Smooth muscle cell (in vitro differentiated cells): ENCODE measurements around the gene ARPP21. TPM values are rescaled to one million over a fixed set of nuclear protein-coding genes. Genes with fewer than 3 reads are reported as not detected.

Experiments used
- DNase-seq: peaks from one replicate; lab custom pipeline; 2025; ENCODE audit not compliant: unreplicated experiment; lab: John Stamatoyannopoulos, UW
- H2AFZ ChIP-seq: fragments of 200-600 bp; sonication (generic); 2 replicates; pipeline ENCODE4 v1.6.0; 2016; ENCODE audit warnings: antibody characterized with exemption, low read depth, mild to moderate bottlenecking
- H3F3A ChIP-seq: fragments of 200-600 bp; sonication (generic); 2 replicates; pipeline ENCODE4 v1.6.0; 2017; ENCODE audit warnings: antibody characterized with exemption, low read depth
- H3K27ac ChIP-seq: fragments of 200-600 bp; sonication (generic); 2 replicates; pipeline ENCODE4 v1.5.1; 2016; ENCODE audit warnings: low read depth, mild to moderate bottlenecking
- H3K27me3 ChIP-seq: fragments of 200-600 bp; sonication (generic); 2 replicates; pipeline ENCODE4 v1.6.1; 2016; ENCODE audit warnings: low read depth, mild to moderate bottlenecking
- H3K36me3 ChIP-seq: fragments of 200-600 bp; sonication (generic); 2 replicates; pipeline ENCODE4 v1.5.1; 2016; ENCODE audit warnings: low read depth
- H3K4me1 ChIP-seq: fragments of 200-600 bp; sonication (generic); 2 replicates; pipeline ENCODE4 v1.5.1; 2016; ENCODE audit warnings: low read depth
- H3K4me2 ChIP-seq: fragments of 200-600 bp; sonication (generic); 2 replicates; pipeline ENCODE4 v1.6.0; 2016; ENCODE audit warnings: mild to moderate bottlenecking
- H3K4me3 ChIP-seq: fragments of 200-600 bp; sonication (generic); 2 replicates; pipeline ENCODE4 v1.5.1; 2016; ENCODE audit warnings: mild to moderate bottlenecking
- H3K79me2 ChIP-seq: fragments of 200-600 bp; sonication (generic); 2 replicates; pipeline ENCODE4 v1.6.0; 2016; ENCODE audit warnings: low read depth, mild to moderate bottlenecking
- H3K9ac ChIP-seq: fragments of 200-600 bp; sonication (generic); 2 replicates; pipeline ENCODE4 v1.6.0; 2016; ENCODE audit warnings: low read depth
- H3K9me3 ChIP-seq: fragments of 200-600 bp; sonication (generic); replicated peaks from 2 replicates; pipeline ENCODE4 v1.5.1; 2016; ENCODE audit warnings: low read depth
- H4K20me1 ChIP-seq: fragments of 200-600 bp; sonication (generic); 2 replicates; pipeline ENCODE4 v1.6.0; 2016; ENCODE audit warnings: low read depth
- WGBS: methylation state at CpG from one replicate; pipeline ENCODE4 v1.1.7; 2016; ENCODE audit warnings: low lambda C conversion rate; 5-methylcytosine and 5-hydroxymethylcytosine counted together
- polyA plus RNA-seq: library from polyadenylated mRNA; unstranded; fragments of >200 nt; fragmentation: Nextera tagmentation; extraction: Ambion mirVana; gene quantifications from 2 replicates; pipeline ENCODE4 v1.2.1, GENCODE V29; 2016
- total RNA-seq: library from RNA; depleted of rRNA; stranded (reverse); fragments of >200 nt; gene quantifications from 2 replicates; pipeline ENCODE4 v1.2.3, GENCODE V29; 2014
- TF ChIP-seq, protein P1 (sequence below): fragments of 200-600 bp; sonication (generic); IDR thresholded peaks from 2 replicates; pipeline ENCODE4 v1.5.1; 2017; ENCODE audit warnings: borderline replicate concordance, mild to moderate bottlenecking, antibody characterized with exemption; ENCODE audit not compliant: insufficient read depth, poor library complexity, severe bottlenecking

Gene ARPP21
- total and polyA plus RNA-seq, 2 experiments from 2014 or later = not detected

DNA sequence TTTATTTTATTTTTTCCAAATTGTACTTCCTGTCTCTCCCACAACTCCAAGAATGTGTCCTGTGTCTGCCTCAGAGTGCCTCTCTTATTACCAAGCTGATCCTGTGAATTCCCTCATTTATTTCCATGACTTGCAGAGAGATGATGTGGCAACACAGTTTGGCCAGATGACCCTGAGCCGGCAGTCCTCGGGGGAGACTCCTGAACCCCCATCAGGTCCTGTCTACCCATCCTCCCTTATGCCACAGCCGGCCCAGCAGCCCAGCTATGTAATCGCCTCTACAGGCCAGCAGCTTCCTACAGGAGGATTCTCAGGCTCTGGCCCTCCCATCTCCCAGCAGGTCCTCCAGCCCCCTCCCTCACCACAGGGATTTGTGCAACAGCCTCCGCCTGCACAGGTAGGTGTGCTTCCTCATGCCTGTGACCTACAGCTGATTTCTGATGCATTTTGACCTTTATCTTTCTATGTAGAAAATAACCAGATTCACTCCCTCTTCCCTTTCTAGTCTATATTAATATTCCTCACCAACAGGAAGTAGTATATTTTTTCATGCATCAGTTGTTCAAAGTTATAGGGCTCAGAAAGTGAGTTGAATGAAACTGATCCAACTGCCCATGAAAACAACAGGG lies 100.0 kb downstream of the ARPP21 start:
- H3K4me2 ChIP-seq = no peak overlapping the region
- no peak for DNase-seq

DNA sequence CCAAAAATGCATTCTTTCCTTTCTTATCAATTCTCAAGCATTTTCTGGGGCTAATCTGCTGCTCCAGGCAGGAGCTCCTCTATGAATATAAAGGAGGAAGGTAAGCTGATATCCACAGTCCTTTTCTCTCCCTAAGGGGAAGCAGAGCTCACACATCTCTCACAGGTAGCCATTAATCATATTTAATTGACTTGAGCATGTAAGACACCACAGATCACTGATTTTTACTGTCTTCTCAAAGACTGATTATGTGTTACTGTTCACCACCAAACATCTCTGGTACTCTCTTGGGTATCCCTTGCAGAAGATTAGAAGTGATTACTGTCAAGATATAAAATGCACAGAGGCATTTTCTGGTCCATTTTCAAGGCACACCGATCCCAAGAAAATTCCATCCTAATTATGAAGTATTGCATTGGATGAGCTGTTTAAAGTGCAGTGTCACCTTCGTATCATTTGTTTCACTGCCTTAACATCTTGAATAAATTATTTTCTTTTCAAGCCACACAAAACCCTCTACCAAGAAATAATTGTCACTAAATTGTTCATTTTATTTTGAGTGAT lies 100.7 kb downstream of the ARPP21 start:
- Histone ChIP-seq H3K9ac (no peak overlapping the region), H3K9me3 (no peaks in the 10 kb centered on the region), H3F3A (no peaks in the 10 kb centered on the region), H3K36me3 (no peaks in the 10 kb centered on the region), H3K4me2 (no peak overlapping the region), H3K4me3 (no peak overlapping the region), H4K20me1 (no peaks in the 10 kb centered on the region), H3K27me3 (peaks cover 43% of the 10 kb centered on the region), H3K27ac (no peak overlapping the region), H3K4me1 (no peaks in the 10 kb centered on the region), H3K79me2 (no peaks in the 10 kb centered on the region), H2AFZ (no peak overlapping the region)
- 83% methylated on average over 2 of the region's 2 CpGs for WGBS
- DNase-seq = no peak
- TF ChIP-seq, protein P1, sequence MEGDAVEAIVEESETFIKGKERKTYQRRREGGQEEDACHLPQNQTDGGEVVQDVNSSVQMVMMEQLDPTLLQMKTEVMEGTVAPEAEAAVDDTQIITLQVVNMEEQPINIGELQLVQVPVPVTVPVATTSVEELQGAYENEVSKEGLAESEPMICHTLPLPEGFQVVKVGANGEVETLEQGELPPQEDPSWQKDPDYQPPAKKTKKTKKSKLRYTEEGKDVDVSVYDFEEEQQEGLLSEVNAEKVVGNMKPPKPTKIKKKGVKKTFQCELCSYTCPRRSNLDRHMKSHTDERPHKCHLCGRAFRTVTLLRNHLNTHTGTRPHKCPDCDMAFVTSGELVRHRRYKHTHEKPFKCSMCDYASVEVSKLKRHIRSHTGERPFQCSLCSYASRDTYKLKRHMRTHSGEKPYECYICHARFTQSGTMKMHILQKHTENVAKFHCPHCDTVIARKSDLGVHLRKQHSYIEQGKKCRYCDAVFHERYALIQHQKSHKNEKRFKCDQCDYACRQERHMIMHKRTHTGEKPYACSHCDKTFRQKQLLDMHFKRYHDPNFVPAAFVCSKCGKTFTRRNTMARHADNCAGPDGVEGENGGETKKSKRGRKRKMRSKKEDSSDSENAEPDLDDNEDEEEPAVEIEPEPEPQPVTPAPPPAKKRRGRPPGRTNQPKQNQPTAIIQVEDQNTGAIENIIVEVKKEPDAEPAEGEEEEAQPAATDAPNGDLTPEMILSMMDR = no peak

More for the DNA sequence above, 100.0 kb downstream of the ARPP21 start:
- no peak overlapping the region for H3K4me3 ChIP-seq
- no peaks in the 10 kb centered on the region for H3K9me3 ChIP-seq
- no peaks in the 10 kb centered on the region for H4K20me1 ChIP-seq
- H3K27me3 ChIP-seq = peaks cover 47% of the 10 kb centered on the region
- 72% methylated on average over 5 of the region's 5 CpGs for WGBS
- H3K79me2 ChIP-seq = no peaks in the 10 kb centered on the region
- no peak overlapping the region for H3K9ac ChIP-seq
- no peak overlapping the region for H3K27ac ChIP-seq
- no peaks in the 10 kb centered on the region for H3K36me3 ChIP-seq
- no peaks in the 10 kb centered on the region for H3F3A ChIP-seq
- H2AFZ ChIP-seq = no peak overlapping the region
- no peaks in the 10 kb centered on the region for H3K4me1 ChIP-seq
- TF ChIP-seq, protein P1 = no peak

DNA sequence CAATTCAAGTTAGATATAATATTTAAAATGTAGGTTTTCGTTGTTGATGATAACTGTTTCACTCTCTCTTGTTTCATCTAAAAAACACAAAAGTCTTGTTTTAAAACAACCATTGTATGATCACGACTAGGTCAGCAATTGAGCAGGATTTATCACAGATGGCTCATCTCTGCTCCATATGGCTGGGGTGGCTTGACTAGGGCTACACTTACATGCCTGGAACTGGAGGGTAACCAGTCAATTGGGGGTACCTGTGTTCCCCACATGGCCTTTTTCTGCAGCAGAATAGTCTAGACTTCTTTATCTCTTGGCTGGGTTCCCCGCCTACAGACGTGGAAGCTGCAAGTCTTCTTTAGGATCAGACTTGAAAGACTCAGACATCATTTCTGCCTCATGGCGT lies 103.9 kb downstream of the ARPP21 start:
- DNase-seq = no peak
- 89% methylated on average over 5 of the region's 5 CpGs for WGBS
- H3K9ac ChIP-seq = no peak overlapping the region

More for the DNA sequence above, 103.9 kb downstream of the ARPP21 start:
- TF ChIP-seq, protein P1 = no peak
- H3K27ac ChIP-seq = no peak overlapping the region
- peaks cover 17% of the 10 kb centered on the region for H3K27me3 ChIP-seq
- H3K36me3 ChIP-seq = no peaks in the 10 kb centered on the region
- H3K4me2 ChIP-seq = no peak overlapping the region
- H2AFZ ChIP-seq = no peak overlapping the region
- H4K20me1 ChIP-seq = no peaks in the 10 kb centered on the region
- no peaks in the 10 kb centered on the region for H3K4me1 ChIP-seq
- H3K4me3 ChIP-seq = no peak overlapping the region
- H3F3A ChIP-seq = no peaks in the 10 kb centered on the region
- H3K79me2 ChIP-seq = no peaks in the 10 kb centered on the region
- H3K9me3 ChIP-seq = no peaks in the 10 kb centered on the region
